GM12874 (cell line): Measurements from ENCODE around the gene SNRK.

ENCODE experiments used
- TF ChIP-seq, protein P1 (sequence below): IDR thresholded peaks from 2 replicates; pipeline ENCODE4 v1.5.1; 2011; ENCODE audit warnings: low read depth, mild to moderate bottlenecking, control low read depth, low read length, moderate library complexity; ENCODE audit not compliant: insufficient read depth

SNRK gene

DNA sequence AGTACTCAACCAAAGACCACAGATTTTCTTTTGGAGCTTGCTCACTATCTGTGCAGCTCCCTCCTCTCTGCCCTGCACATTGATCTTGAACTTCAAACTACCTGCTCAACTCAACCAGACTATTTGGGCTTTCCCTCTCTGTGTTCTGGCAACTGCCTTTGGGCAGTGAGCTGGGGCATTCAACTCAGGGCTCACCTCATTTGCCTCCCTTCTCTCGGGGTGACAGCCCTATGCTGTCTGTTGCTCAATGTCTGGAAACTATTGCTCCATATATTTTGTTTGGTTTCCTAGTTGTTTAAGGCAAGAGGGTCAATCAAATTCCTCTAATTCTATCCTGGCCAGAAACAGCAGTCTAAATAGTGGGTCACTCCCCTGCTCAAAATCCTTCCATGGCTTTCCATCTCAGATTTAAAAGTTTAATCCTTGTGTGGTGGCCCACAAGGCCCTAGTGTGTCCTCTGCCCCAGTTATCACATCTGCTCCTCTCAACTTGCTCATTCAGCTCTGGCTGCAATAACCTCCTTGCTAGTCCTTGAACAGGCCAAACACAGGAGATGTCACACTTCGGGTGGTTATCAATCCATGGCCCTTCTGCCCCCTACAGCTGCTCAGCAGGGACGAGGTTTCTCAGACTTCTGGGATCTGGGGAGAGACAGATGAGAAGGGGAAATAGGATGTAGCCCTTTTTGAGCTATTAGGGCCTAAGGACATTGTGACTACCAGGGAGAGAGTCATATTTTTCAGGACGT, 67.8 kb downstream of the SNRK start:
- TF ChIP-seq, protein P1, sequence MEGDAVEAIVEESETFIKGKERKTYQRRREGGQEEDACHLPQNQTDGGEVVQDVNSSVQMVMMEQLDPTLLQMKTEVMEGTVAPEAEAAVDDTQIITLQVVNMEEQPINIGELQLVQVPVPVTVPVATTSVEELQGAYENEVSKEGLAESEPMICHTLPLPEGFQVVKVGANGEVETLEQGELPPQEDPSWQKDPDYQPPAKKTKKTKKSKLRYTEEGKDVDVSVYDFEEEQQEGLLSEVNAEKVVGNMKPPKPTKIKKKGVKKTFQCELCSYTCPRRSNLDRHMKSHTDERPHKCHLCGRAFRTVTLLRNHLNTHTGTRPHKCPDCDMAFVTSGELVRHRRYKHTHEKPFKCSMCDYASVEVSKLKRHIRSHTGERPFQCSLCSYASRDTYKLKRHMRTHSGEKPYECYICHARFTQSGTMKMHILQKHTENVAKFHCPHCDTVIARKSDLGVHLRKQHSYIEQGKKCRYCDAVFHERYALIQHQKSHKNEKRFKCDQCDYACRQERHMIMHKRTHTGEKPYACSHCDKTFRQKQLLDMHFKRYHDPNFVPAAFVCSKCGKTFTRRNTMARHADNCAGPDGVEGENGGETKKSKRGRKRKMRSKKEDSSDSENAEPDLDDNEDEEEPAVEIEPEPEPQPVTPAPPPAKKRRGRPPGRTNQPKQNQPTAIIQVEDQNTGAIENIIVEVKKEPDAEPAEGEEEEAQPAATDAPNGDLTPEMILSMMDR, result no peak

DNA sequence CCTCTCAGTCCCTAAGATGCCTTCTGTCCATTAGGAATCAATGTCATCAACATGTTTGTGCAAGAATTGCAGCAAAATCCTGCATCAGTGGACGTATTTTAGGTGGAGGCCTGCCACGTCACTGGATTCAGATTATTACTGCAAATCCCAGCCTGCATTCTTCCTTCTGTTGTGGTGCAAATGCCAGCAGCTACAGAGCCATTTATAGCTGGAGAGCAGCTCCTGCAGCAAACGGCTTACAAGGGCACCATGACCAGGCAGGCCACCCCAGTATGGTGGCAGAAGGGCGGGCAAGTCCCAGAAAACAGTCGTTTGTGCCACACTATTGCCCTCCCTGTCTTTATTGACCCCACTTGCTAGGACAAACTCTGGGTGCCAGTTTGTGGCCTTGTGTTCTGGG, 74.7 kb downstream of the SNRK start:
- TF ChIP-seq, protein P1, result no peak

DNA sequence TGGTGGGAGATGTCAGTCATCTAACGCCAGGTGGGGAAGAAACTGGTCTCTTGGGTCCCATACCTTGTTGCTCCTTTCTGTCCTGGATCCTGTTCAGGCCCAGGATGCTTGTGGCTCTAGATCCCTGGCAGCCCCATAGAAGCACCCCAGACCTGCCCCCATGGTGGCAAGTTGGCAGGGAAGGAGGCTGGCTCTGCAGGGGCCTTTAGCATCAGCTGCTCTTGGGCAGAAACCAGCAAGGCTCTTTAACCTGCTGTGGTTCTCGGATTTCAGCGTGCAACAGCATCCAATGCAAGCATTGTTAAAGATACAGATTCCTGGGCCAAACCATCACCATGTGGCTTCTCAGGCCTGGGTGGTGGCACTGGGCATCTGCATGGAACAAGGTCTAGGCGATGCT, 75.8 kb downstream of the SNRK start:
- TF ChIP-seq, protein P1, result no peak

DNA sequence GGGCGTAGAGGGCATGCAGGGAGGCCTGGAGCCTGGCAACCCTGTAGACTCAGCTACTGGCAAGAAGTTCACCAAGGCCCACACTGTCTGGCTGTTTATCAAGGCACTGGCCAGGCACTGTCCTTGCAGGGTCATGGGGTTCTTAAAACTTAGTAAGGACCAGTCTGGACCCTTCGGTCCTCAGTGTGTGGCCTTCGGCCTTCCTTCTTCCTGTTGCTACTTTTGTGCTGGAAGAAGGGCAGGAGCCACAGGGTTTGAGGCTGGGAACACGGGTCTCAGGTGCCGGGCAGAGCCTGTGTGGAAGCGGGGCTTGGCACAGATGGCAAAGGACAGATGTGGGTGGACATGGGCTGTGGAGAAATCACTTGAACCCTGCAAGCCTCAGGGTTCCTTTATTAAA, 76.6 kb downstream of the SNRK start:
- TF ChIP-seq, protein P1, result no peak

DNA sequence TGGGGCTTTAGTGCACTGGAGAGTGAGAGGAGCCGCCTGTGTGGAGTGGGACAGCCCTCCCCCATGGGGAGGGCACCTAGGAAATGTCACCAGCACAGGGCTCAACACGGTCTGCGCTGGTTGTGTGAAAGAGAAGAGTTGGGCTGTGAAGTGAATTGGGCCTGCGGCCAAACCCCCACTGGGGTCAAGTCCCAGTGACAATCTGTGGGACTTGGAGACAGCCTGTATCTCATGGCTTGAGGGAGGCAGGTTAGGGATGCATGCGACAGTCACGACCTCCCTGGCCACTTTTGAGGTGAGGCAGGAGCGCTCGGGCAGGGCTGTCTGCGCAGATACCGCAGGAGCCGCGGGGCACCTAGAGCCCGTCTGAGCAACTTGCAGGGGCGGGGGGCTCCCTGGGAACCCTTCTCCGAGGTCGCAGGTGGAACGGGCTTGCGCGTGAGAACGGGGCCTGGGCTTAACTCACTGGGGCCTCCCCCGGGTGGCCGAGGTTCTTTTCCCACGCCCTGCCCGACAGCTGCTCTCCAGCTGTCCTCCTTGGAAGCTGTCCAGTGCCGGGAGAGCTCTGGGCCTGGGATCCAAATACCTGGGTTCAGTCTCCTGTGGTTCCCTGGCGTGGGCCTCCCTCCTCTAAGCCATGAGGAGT, 77.4 kb downstream of the SNRK start:
- TF ChIP-seq, protein P1, result no peak

DNA sequence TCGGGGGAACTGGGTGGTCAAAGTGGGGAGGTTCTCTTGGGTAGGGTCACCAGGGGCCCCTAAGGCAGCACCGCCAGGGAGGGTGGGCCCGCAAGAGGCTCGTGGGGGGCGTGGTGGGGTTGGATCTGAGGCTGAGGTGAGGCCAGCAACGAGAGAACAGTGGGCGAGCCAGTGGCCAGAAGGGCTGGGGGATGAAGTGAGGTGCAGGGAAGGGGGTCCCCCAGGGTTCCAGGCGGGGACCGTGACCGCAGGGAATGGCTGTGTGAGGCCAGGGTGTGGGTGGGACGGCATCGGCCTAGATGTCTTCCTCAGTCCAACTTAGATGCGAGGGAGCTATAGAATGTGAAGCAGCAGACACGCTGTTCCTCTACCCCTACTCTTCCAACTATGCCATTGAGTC, 78.2 kb downstream of the SNRK start:
- TF ChIP-seq, protein P1, result no peak

DNA sequence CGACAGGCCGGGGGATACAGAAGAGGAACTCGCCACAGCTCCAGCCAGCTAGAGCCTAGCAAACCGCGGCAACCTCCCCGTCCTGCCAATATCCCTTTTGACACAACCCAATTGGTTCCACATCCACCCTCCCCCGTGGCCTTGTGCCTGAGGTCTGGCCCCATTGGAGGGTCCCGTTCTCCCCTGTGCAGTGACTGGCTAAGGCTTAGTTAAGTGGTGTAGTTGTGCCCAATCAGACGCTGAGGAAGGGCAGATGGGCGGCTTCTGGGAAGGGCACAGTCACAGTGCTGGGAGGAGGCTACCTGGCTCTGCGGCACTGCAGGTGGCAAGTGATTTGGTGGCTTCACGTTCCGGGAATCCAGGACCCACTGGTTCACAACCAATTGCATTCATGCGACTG, 78.6 kb downstream of the SNRK start:
- TF ChIP-seq, protein P1, result no peak
